Cardiac fibroblast (primary cell): ENCODE measurements around the gene DDX49.

ENCODE experiments used
- DNase-seq, 2 donors: peaks; one replicate each; pipeline versions ENCODE4 v3.0.0 to v3.0.0-alpha.2; 2010; ENCODE audit warnings: low read depth in 2 of 2
- H3K4me3 ChIP-seq, 2 donors: replicated peaks in 1 of 2; 1 replicate in 1 of 2; 2 replicates in 1 of 2; pipeline ENCODE4 v1.5.1; 2011; ENCODE audit warnings: low read depth in 2 of 2, low read length in 2 of 2, mild to moderate bottlenecking in 2 of 2, moderate library complexity in 1 of 2
- TF ChIP-seq, protein P1 (sequence below): IDR thresholded peaks from one replicate; pipeline ENCODE4 v1.5.1; 2011; ENCODE audit warnings: low read depth, mild to moderate bottlenecking, low read length, inconsistent platforms

The DDX49 gene

GRCh38 chr19:18975869-18976268 lies 56.4 kb downstream of the DDX49 start:
- no peak for DNase-seq
- TF ChIP-seq, protein P1, sequence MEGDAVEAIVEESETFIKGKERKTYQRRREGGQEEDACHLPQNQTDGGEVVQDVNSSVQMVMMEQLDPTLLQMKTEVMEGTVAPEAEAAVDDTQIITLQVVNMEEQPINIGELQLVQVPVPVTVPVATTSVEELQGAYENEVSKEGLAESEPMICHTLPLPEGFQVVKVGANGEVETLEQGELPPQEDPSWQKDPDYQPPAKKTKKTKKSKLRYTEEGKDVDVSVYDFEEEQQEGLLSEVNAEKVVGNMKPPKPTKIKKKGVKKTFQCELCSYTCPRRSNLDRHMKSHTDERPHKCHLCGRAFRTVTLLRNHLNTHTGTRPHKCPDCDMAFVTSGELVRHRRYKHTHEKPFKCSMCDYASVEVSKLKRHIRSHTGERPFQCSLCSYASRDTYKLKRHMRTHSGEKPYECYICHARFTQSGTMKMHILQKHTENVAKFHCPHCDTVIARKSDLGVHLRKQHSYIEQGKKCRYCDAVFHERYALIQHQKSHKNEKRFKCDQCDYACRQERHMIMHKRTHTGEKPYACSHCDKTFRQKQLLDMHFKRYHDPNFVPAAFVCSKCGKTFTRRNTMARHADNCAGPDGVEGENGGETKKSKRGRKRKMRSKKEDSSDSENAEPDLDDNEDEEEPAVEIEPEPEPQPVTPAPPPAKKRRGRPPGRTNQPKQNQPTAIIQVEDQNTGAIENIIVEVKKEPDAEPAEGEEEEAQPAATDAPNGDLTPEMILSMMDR: no peak
- H3K4me3 ChIP-seq: no peak overlapping the region
